ENCODE results near the gene PZP. TPM values are rescaled to one million over a fixed set of nuclear protein-coding genes. Genes with fewer than 3 reads are reported as not detected.

PZP gene
- total and polyA plus RNA-seq, 2 of the 8 experiments (the other 6 are each of a cell fraction or from before 2014, with no cell fraction given) = 0.08 TPM; not detected in 1

GRCh38 chr12:9223830-9224229 is 15.6 kb upstream of the PZP start:
- H3K27me3 ChIP-seq (replicated peaks in 1 of 4; ENCODE audit: control insufficient read depth in 3 of 4, extremely low read depth in 1 of 4, insufficient read depth in 3 of 4, low read length in 3 of 4) = no peaks in the 10 kb centered on the region
- H3K23ac ChIP-seq (ENCODE audit: insufficient read length) = no peak overlapping the region
- FAIRE-seq (no peak), DNase-seq (ENCODE audit: low read depth in 1 of 2, low spot score in 2 of 2) (no peak)
- 86% methylated on average over 2 of the region's 2 CpGs; no CpG with 5 or more reads in 1 of the 2 experiments for WGBS, 2 experiments (ENCODE audit: extremely low coverage in 1 of 2, insufficient coverage in 1 of 2, insufficient read length in 1 of 2, insufficient replicate concordance in 2 of 2, low coverage in 1 of 2, low lambda C conversion rate in 2 of 2, missing lambda C conversion rate in 1 of 2)
- no peak overlapping the region for H4K91ac ChIP-seq (replicated peaks; ENCODE audit: insufficient read length, low read length)
- no peak overlapping the region for H2BK20ac ChIP-seq (ENCODE audit: low read length)
- no peaks in the 10 kb centered on the region for H3K79me1 ChIP-seq (ENCODE audit: low read depth, low read length)
- no peaks in the 10 kb centered on the region for H3K79me2 ChIP-seq (ENCODE audit: control insufficient read depth in 1 of 2, insufficient read depth in 2 of 2, low read length in 2 of 2)
- H4K5ac ChIP-seq (ENCODE audit: insufficient read length, low read depth, low read length) = no peak overlapping the region
- no peak overlapping the region for H3K4me2 ChIP-seq (ENCODE audit: insufficient read depth in 1 of 2, low read depth in 2 of 2, low read length in 2 of 2)
- no peaks in the 10 kb centered on the region for H4K20me1 ChIP-seq (replicated peaks in 1 of 2; ENCODE audit: control insufficient read depth in 1 of 2, insufficient read depth in 2 of 2, low read length in 2 of 2)
- no peak overlapping the region for H3K4ac ChIP-seq (replicated peaks; ENCODE audit: insufficient read length, low read depth, low read length)
- H3K23me2 ChIP-seq (ENCODE audit: low read depth, low read length) = no peaks in the 10 kb centered on the region
- no peak overlapping the region for H3K4me3 ChIP-seq (ENCODE audit: extremely low read depth in 1 of 4, insufficient read depth in 2 of 4, low read depth in 3 of 4, low read length in 4 of 4)
- H3K56ac ChIP-seq (replicated peaks; ENCODE audit: insufficient read length, low read depth, low read length) = no peak overlapping the region
- ChIA-PET POLR2A (ENCODE audit: partially characterized antibody) (no interaction called here), CTCF (ENCODE audit: partially characterized antibody) (interaction anchor here (1.1 kb wide), 1 partner anchor 10 kb away, joined by 3 read pairs; no protein-coding TSS in a partner anchor)
- H2BK12ac ChIP-seq (ENCODE audit: low read depth, low read length) = no peak overlapping the region
- no peak overlapping the region for H2BK15ac ChIP-seq (ENCODE audit: low read length)
- H2BK120ac ChIP-seq (replicated peaks; ENCODE audit: low read depth, low read length) = no peak overlapping the region
- no peak for TF ChIP-seq BCL11A (IDR thresholded peaks at IDR 0.05; ENCODE audit: low read depth in 2 of 2, low read length in 2 of 2)
- TF ChIP-seq RFX5 (IDR thresholded peaks at IDR 0.05; ENCODE audit: borderline replicate concordance, low read depth, low read length) = no peak
- no peak for TF ChIP-seq MAX (IDR thresholded peaks at IDR 0.05)
- TF ChIP-seq, protein P1, sequence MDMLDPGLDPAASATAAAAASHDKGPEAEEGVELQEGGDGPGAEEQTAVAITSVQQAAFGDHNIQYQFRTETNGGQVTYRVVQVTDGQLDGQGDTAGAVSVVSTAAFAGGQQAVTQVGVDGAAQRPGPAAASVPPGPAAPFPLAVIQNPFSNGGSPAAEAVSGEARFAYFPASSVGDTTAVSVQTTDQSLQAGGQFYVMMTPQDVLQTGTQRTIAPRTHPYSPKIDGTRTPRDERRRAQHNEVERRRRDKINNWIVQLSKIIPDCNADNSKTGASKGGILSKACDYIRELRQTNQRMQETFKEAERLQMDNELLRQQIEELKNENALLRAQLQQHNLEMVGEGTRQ (IDR thresholded peaks at IDR 0.05; ENCODE audit: low read length) = no peak
- TF ChIP-seq KDM1A (IDR thresholded peaks at IDR 0.05; ENCODE audit: borderline replicate concordance, low read length) = no peak
- TF ChIP-seq RBBP5 (IDR thresholded peaks at IDR 0.05; ENCODE audit: borderline replicate concordance, low read depth, low read length) = no peak
- TF ChIP-seq SP1 (IDR thresholded peaks at IDR 0.05; ENCODE audit: low read depth, low read length) = no peak
- TF ChIP-seq TEAD4 (IDR thresholded peaks at IDR 0.05; ENCODE audit: low read depth, low read length) = no peak
- TF ChIP-seq POU5F1 (IDR thresholded peaks at IDR 0.05; ENCODE audit: low read depth, low read length) = no peak
- no peak for TF ChIP-seq GTF2F1 (IDR thresholded peaks at IDR 0.05; ENCODE audit: borderline replicate concordance, low read depth, low read length)
- TF ChIP-seq JUND (IDR thresholded peaks at IDR 0.05; ENCODE audit: low read length) = no peak
- no peak for TF ChIP-seq PHF8 (conservative IDR thresholded peaks at IDR 0.05; ENCODE audit: low read depth, low read length)
- H3K14ac ChIP-seq (ENCODE audit: insufficient read length) = no peak overlapping the region
- H2BK5ac ChIP-seq (ENCODE audit: low read depth, low read length) = no peak overlapping the region
- H4K8ac ChIP-seq (ENCODE audit: extremely low read depth, insufficient read depth, low read length) = no peak overlapping the region
- no peaks in the 10 kb centered on the region for H3K36me3 ChIP-seq (ENCODE audit: control insufficient read depth in 2 of 4, insufficient read depth in 4 of 4, low read length in 3 of 4)
- peaks cover 0 to 5% of the 10 kb centered on the region in 2 experiments; a peak in 1 of 4 replicates for H3K9me3 ChIP-seq (ENCODE audit: insufficient read depth in 2 of 2, low read depth in 1 of 2, low read length in 1 of 2)
- H2AK5ac ChIP-seq (ENCODE audit: low read depth, low read length) = no peak overlapping the region
- H3K18ac ChIP-seq (ENCODE audit: extremely low read depth, low read length) = no peak overlapping the region
- no peak overlapping the region for H3K9ac ChIP-seq (replicated peaks in 1 of 4; ENCODE audit: extremely low read depth in 1 of 4, low read depth in 3 of 4, low read length in 3 of 4)
- no peak overlapping the region for H3K27ac ChIP-seq (ENCODE audit: low read depth, low read length)
- no peaks in the 10 kb centered on the region for H3K4me1 ChIP-seq (replicated peaks in 1 of 4; ENCODE audit: control insufficient read depth in 3 of 4, insufficient read depth in 4 of 4, low read length in 3 of 4)
- no peak overlapping the region for H2AFZ ChIP-seq (ENCODE audit: low read length)
